Activated naive CD4-positive, alpha-beta T cell treated with anti-CD3 and anti-CD28 coated beads, Interleukin-2, amount 50 U/mL, for 72 hours (primary cell): ENCODE data around the gene U2AF2. TPM values are rescaled to one million over a fixed set of nuclear protein-coding genes. Genes with fewer than 3 reads are reported as not detected.

ENCODE experiments used
- ATAC-seq, 2 donors: fragments of 150-1000 bp; cut with Tn5 transposase; 2 replicates each; pipeline ENCODE4 v1.10.0; 2021; ENCODE audit warnings: mild to moderate bottlenecking in 2 of 2, moderate library complexity in 2 of 2
- DNase-seq, 2 donors: peaks; one replicate each; pipeline ENCODE4 v3.0.0; 2021 to 2022; ENCODE audit warnings: low spot score in 2 of 2
- H3K27ac Mint-ChIP-seq, 2 donors: one replicate each; pipeline ENCODE4 v1.8.0; 2022; ENCODE audit warnings: mild to moderate bottlenecking in 2 of 2, mixed read lengths in 2 of 2
- H3K36me3 Mint-ChIP-seq, 2 donors: one replicate each; pipeline ENCODE4 v1.8.0; 2022; ENCODE audit warnings: mixed read lengths in 2 of 2
- H3K9me3 Mint-ChIP-seq, 2 donors: one replicate each; pipeline ENCODE4 v1.8.0; 2022; ENCODE audit warnings: mixed read lengths in 2 of 2
- total RNA-seq, 2 donors: library from RNA; stranded (reverse); gene quantifications; one replicate each; pipeline ENCODE4 v1.2.3, GENCODE V29; 2022

Gene U2AF2
- total RNA-seq, 2 donors from 2014 or later: 270 to 312 TPM

DNA sequence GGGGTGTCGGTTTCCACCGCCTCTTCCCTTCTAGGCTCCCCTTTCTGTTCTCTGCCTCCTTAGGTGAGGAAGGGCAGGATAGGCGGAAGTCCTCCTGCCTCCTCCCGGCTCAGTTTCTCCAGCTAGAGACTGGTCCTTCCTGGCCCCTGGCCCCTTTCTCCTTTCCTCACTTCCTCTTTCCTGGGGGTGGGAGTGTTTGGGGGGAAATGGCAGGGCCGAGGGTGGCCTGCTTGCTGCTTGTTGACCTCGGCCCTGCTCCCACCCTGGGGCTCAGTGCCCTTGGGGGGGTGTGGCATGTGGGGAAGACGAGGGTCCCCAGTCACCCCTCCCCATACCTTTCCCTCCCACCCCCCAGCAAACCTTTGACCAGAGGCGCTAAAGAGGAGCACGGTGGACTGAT, 5.0 kb downstream of the U2AF2 start:
- Mint-ChIP-seq H3K9me3 (no peaks in the 10 kb centered on the region), H3K27ac (peak overlapping the region; percentile 51 to 94), H3K36me3 (peaks cover 46 to 56% of the 10 kb centered on the region in 2 donors)
- DNase-seq (no peak), ATAC-seq (no peak)

DNA sequence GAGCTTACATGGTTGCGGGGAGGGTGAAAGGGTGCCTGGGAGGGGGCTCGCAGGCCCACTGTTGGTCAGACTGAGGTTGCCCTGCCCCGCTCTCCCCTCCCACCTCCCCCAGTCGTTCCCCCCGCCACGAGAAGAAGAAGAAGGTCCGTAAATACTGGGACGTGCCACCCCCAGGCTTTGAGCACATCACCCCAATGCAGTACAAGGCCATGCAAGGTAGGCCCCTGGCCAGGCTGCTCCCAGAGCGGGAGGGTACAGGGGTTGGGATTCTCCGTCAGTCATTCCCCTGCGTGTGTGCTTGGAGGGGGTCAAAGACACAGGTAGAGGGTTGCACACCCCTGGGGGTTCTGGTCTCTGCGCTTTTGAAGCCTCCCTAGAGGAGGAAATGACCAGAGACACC, 5.6 kb downstream of the U2AF2 start:
- ATAC-seq: no peak
- no peak for DNase-seq
- Mint-ChIP-seq H3K27ac (peak overlapping the region in 1 of 2 donors; percentile 88), H3K9me3 (no peaks in the 10 kb centered on the region), H3K36me3 (peaks cover 46 to 55% of the 10 kb centered on the region in 2 donors)

DNA sequence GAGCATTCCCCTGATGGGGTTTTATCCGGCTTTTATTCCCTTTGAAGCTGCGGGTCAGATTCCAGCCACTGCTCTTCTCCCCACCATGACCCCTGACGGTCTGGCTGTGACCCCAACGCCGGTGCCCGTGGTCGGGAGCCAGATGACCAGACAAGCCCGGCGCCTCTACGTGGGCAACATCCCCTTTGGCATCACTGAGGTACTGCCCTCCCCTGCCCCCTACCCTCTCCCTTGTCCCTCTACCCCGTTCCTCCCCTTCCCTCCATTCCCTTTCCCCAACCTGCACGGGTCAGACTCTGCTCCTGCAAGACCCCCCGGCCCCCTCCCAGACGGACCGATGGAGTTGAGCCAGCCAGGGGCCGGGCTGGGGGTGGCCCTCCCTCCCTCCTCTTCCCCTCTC, 6.2 kb downstream of the U2AF2 start:
- Mint-ChIP-seq H3K36me3 (peaks cover 40 to 49% of the 10 kb centered on the region in 2 donors), H3K27ac (no peak overlapping the region), H3K9me3 (no peaks in the 10 kb centered on the region)
- ATAC-seq: no peak
- DNase-seq: no peak

DNA sequence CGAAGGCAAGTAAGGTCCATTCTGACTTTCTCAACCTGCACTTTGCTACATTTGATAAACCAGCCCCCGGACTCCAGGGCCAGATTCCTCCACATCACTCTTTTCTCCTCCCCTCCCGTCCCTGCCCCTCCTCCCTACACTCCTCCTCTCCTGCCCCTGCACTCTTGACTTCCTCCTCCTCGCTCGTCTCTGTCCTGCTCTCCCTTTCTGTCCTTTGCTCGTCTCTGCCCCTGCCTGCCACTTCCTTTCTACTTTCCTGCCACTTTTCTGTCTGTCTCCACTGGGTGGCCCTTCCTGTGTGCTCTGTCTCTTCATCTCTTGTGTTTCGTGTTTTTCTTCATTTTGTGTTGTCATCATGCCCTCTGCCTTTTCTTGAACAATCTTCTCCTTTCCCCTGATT, 7.0 kb downstream of the U2AF2 start:
- Mint-ChIP-seq H3K27ac (peak overlapping the region; percentile 59 to 85), H3K36me3 (peaks cover 34 to 42% of the 10 kb centered on the region in 2 donors), H3K9me3 (no peaks in the 10 kb centered on the region)
- no peak for DNase-seq
- ATAC-seq: no peak

DNA sequence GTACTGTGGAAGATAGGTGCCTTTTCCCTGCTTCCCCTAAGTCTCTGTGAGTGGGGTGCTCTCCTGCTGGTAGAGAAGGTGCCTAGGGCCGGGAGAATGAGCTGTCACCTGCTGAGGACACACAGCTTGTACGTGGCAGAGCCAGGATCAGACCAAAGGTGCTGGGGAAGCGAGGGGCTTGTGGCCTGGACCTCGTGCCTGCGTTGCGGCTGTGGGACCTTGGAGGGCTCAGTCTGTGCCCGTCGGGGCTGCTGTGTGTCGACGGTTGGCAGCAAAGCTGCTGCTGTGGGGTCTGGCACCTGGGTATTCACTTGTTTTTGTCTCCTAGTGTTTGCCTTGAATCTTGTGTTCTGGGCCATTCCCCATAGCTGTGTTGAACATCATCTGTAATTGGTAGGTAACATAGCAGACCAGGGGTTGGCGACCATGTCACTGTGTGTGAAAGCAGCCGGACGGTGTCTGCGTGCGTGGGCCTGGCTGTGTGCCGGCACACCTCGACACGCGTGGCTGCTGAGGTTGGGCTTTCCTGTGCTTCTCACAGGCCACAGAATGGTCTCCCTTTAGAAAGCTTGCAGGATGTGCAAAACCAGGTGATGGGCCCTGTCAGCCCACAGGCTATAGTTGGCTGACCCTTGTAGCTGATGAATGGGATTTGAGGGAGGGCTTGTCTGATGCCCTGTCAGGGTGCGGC, 9.2 kb downstream of the U2AF2 start:
- DNase-seq (no peak), ATAC-seq (no peak)
- Mint-ChIP-seq H3K27ac (peak overlapping the region; percentile 43 to 81), H3K9me3 (no peaks in the 10 kb centered on the region), H3K36me3 (peaks cover 29 to 34% of the 10 kb centered on the region in 2 donors)

DNA sequence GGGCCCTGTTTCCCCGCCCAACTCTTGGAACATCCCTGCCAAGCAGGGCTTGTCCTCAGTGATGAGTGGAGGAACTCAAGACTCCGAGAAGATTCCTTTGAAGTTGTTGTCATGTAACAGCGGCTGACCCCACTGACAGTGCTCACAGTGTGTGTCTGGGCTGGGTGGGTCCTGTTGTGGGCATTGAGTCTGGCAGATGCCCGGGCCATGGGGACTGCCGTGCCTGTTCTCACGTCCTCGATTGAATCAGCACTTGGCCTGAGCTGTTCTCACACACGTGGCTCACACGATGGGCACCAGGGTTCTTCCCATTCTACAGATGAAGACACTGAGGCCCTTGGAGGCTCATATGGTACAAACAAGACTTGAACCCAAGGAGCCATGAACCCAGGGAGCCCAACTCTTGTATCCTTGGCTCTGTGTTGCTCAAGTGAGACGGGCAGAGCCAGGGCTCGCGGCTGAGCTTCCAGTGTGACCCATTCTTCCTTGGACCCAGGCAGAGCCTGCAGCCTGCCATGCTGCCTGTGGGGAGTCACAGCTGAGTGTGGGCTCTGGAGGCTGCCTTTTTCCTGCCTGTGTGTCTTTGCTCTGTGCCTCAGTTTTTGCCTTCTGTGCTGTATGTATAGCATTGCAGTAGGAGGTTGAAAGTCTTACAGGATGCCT, 11.6 kb downstream of the U2AF2 start:
- H3K36me3 Mint-ChIP-seq: peaks cover 19 to 25% of the 10 kb centered on the region in 2 donors
- no peak for DNase-seq
- H3K27ac Mint-ChIP-seq: no peak overlapping the region
- H3K9me3 Mint-ChIP-seq: no peaks in the 10 kb centered on the region
- no peak for ATAC-seq

DNA sequence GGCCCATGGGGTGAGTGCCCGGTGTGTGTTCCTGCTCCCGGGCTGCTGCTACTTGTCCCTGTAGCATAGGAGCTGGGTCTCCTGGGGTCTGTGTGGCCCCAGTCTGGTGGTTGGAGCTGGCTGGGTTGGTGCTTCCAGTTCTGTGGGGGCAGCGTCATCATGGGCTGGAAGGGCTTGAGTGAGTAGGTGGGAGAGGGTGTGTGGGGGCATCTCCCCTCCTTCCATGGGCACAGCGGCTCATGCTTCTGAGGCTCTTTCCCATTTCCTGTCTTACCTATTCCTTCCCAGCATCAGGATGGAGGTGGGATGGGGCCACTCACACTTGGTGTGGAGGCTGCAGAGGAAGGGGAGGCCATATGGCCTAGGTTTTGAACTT, 12.2 kb downstream of the U2AF2 start:
- H3K27ac Mint-ChIP-seq: no peak overlapping the region
- peaks cover 16 to 21% of the 10 kb centered on the region in 2 donors for H3K36me3 Mint-ChIP-seq
- DNase-seq (no peak), ATAC-seq (no peak)
- H3K9me3 Mint-ChIP-seq: no peaks in the 10 kb centered on the region

DNA sequence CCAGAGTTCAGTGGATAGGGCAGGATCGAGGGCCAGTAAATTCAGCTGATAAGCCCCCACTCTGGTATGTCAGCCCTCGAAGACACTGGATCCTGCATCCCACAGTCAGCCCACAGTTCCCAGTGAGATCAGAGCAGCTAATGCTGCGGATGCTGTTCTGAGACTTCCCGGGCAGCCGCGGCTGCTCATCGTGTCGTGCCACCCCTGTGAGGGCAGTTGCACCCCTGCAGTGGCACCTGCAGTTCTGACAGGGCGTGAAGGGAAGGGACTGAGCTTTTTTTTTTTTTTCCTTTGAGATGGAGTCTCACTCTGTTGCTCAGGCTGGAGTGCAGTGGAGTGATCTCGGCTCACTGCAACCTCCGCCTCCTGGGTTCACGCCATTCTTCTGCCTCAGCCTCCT, 12.7 kb downstream of the U2AF2 start:
- H3K36me3 Mint-ChIP-seq: peaks cover 14 to 18% of the 10 kb centered on the region in 2 donors
- ATAC-seq: no peak
- no peaks in the 10 kb centered on the region for H3K9me3 Mint-ChIP-seq
- no peak overlapping the region for H3K27ac Mint-ChIP-seq
- DNase-seq: no peak

DNA sequence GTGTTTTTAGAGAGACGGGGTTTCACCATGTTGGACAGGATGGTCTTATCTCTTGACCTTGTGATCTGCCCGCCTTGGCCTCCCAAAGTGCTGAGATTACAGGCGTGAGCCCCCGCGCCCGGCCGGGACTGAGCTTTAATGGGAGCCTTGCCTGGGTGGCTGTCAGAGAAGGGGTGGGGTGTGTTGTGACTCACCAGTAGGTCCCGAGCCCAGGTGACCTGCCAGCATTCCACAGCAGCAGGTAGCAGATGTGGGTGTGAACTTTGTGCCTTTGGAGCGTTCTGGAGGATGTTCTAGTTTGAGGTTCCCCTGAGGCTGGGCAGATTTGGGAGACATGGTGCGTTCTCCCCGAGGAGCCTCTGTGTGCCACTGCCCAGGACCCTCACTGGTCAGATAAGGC, 13.1 kb downstream of the U2AF2 start:
- ATAC-seq (no peak), DNase-seq (no peak)
- no peaks in the 10 kb centered on the region for H3K9me3 Mint-ChIP-seq
- H3K27ac Mint-ChIP-seq: no peak overlapping the region
- peaks cover 10 to 14% of the 10 kb centered on the region in 2 donors for H3K36me3 Mint-ChIP-seq

DNA sequence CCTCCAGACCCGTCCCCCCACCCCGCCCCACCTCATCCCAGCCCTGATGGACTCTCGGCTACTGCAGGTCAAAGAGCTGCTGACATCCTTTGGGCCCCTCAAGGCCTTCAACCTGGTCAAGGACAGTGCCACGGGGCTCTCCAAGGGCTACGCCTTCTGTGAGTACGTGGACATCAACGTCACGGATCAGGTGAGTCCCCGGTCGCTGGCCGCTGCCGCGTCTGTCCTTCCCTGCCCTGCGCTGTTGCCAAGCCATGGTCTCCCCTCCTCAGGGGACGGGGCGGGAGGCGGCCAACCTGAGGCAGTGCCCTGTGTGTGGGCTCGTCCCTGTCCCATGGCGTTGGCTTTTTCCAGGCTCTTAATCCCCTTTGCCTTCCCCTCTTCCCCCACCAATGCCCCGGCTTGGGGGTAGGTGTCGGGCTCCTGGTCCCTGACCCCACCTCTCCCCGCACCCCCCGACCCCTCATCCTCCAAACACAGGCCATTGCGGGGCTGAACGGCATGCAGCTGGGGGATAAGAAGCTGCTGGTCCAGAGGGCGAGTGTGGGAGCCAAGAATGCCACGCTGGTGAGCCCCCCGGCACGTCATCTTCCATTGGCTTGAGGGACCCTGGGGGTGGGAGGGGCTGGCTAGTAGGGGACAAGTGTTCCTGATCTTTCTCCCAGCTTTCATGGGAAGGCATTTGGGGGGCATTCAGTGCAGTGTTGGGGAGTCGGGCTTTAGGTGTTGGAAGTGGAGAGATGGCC, 13.9 kb downstream of the U2AF2 start:
- ATAC-seq: no peak
- DNase-seq: no peak
- peak overlapping the region in 1 of 2 donors; percentile 79 for H3K27ac Mint-ChIP-seq
- no peaks in the 10 kb centered on the region for H3K9me3 Mint-ChIP-seq
- H3K36me3 Mint-ChIP-seq: peaks cover 6 to 11% of the 10 kb centered on the region in 2 donors

DNA sequence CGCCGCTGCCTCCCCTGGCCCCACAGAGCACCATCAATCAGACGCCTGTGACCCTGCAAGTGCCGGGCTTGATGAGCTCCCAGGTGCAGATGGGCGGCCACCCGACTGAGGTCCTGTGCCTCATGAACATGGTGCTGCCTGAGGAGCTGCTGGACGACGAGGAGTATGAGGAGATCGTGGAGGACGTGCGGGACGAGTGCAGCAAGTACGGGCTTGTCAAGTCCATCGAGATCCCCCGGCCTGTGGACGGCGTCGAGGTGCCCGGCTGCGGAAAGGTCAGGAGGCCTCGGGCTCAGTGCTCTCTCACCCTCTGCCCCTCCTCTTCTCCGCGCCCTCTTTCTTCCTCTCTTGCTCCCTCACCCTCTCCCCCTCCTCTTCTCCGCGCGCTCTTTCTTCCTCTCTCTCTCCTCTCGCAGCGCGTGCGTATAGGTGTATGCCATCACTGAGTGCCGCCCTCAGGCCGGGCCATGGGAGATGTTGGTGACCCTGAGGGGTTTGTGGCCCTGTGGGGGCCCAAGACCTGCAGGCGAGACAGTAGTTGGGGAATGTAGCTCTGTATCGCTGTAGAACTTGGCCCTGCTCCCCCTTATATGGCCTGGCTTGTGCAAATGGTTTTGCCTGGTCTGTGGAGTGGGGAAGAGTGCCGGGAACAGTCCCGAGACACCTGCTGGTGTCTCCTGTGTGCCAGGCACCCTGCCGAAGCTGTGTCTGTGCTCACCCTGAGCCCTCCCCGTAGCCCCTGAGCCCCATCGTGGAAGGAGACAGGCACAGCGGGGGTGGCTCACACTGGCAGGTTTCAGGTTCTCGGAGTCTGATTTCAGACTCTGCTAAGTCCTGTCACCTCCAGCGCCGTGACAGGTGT, 14.8 kb downstream of the U2AF2 start:
- ATAC-seq (peak in 1 of 2 donors; percentile 4), DNase-seq (no peak)
- peaks cover 0 to 12% of the 10 kb centered on the region in 2 donors for H3K36me3 Mint-ChIP-seq
- H3K27ac Mint-ChIP-seq: peak overlapping the region in 1 of 2 donors; percentile 79
- H3K9me3 Mint-ChIP-seq: no peaks in the 10 kb centered on the region

DNA sequence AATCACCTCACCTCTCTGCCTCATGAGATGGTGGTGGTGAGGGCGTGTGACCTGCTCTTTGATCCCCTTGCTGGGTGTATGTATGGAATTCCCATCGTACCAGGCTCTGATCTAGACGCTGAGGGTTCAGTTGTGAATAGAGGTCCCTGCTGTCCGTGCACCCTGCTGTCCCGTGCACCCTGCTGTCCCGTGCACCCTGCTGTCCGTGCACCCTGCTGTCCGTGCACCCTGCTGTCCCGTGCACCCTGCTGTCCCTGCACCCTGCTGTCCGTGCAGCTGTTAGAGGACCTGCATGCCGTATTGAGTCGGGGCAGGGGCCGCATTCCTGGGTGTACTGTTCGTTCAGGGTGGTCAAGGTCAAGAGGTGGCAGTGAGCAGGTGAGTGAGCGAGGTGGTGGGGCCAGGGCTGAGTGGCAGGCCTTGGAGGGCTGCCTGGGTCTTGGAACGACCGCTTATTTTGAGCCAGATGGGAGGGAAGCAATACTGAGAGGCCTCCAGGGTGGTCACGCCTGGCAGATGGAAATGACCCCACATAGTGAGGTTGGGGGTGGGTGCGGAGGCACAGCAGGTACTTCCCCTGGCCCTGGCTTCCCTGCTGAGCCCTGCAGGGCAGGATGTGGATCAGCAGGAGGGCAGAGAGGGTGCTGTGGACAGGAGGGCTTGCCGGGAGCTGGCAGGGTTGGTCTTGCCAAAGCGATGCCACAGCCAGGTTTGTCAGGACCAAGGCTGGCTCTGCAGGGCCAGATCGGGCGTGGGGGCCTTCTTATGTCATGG, 15.6 kb downstream of the U2AF2 start:
- ATAC-seq: no peak
- Mint-ChIP-seq H3K36me3 (peaks cover 3 to 14% of the 10 kb centered on the region in 2 donors), H3K9me3 (no peaks in the 10 kb centered on the region), H3K27ac (peak overlapping the region in 1 of 2 donors; percentile 14)
- DNase-seq: no peak

DNA sequence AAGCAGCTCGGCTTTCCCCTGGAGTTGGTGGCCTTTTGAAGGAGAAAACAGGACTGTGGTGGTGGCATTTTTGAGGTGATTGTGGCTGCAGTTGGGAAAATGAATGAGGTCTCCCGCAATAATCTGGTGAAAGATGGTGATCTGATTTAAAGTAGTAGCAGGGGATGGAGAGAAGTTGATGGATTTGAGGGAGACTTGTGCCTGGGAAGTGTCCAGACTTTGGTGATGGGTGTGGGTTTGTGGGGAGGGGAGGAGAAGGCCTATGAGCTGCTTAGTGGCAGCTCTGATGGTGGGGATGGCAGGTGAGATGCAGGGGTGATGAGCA, 16.2 kb downstream of the U2AF2 start:
- Mint-ChIP-seq H3K9me3 (no peaks in the 10 kb centered on the region), H3K36me3 (peaks cover 8 to 19% of the 10 kb centered on the region in 2 donors), H3K27ac (no peak overlapping the region)
- no peak for ATAC-seq
- no peak for DNase-seq

DNA sequence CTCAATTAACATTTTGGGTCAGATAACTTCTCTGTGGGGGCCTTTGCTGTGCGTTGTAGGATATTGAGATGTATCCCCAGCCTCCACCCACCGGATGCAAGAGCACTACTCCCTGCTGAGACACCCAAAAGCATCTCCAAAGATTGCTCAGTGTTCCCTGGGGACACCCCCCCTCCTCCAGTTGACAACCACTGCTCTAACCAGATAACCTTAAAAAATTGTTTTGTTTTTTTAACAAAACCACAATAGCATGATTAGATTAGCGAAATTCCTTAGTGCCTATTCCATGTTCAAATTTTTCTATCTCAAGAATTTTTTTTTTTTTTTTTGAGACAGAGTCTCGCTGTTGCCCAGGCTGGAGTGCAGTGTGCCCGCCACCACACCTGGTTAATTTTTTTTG, 17.6 kb downstream of the U2AF2 start:
- DNase-seq (no peak), ATAC-seq (no peak)
- Mint-ChIP-seq H3K27ac (no peak overlapping the region), H3K36me3 (peaks cover 14 to 19% of the 10 kb centered on the region in 2 donors), H3K9me3 (no peaks in the 10 kb centered on the region)

DNA sequence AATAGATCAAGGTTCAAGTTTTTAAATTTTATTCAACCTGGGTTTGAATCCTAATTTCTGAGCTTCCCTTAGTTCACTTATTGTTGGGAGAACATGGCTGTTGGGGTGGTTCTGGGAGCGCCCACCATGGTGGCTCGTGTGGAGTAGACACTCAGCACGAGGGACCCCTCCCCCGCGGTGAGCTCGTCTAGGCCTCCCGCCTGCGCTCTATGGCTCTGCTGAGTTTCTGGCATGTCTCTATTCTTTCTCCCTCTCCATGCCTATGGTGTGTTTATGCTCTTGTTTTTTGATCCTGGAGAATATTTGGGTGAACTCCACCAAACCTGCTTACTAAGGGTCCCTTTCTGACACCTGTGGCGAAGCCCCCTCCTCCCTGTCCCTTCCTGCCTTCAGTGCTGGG, 18.6 kb downstream of the U2AF2 start:
- Mint-ChIP-seq H3K27ac (peak overlapping the region in 1 of 2 donors; percentile 75), H3K36me3 (peaks cover 17 to 21% of the 10 kb centered on the region in 2 donors)

DNA sequence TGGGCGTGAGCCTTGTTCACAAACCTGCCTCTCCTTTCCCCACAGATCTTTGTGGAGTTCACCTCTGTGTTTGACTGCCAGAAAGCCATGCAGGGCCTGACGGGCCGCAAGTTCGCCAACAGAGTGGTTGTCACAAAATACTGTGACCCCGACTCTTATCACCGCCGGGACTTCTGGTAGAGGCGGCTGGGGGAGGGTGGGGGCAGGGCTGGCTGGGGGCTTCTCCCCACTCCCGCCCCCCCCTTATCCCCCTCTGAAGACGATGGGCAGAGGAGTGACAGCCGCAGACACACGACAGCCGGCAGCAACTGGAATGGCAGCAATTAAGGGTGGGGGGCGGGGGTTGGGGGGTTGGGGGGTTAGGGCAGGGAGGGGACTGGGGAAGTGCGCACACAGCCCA, 19.1 kb downstream of the U2AF2 start:
- H3K27ac Mint-ChIP-seq: peak overlapping the region; percentile 17 to 79
- DNase-seq: no peak
- ATAC-seq: no peak
- peaks cover 21 to 24% of the 10 kb centered on the region in 2 donors for H3K36me3 Mint-ChIP-seq
- H3K9me3 Mint-ChIP-seq: no peaks in the 10 kb centered on the region

More for the DNA sequence above, 18.6 kb downstream of the U2AF2 start:
- no peak for DNase-seq
- no peaks in the 10 kb centered on the region for H3K9me3 Mint-ChIP-seq
- no peak for ATAC-seq
